CD4-positive, alpha-beta T cell treated with Interleukin-17A for 1 hour (primary cell): ENCODE measurements around the gene NCBP2.
A peak's percentile ranks its signal among the peaks of the same experiment; 100 is the strongest.

Experiments used
- DNase-seq: peaks from one replicate; pipeline ENCODE4 v3.0.0-alpha.2; 2020

The NCBP2 gene

GRCh38 chr3:196942226-196942914 is at the start of gene NCBP2:
TSS of gene NCBP2 (minus strand) at chr3:196942528. CDS start at chr3:196942503, 25 bp downstream.
- peak; percentile 99 for DNase-seq

- DNase-seq, result no peak
Observed at GRCh38 chr3:196991581-196992460, 49.5 kb upstream of the NCBP2 start.

- DNase-seq, result no peak
Observed at GRCh38 chr3:196990601-196991007, 48.3 kb upstream of the NCBP2 start.

GRCh38 chr3:196989721-196990262 is 47.5 kb upstream of the NCBP2 start:
- DNase-seq, result no peak

- no peak for DNase-seq
Observed at GRCh38 chr3:196988241-196989029, 46.1 kb upstream of the NCBP2 start.

- DNase-seq, result no peak
Observed at GRCh38 chr3:196987022-196987421, 44.7 kb upstream of the NCBP2 start.

- no peak for DNase-seq
Observed at GRCh38 chr3:196985954-196986885, 43.9 kb upstream of the NCBP2 start.

GRCh38 chr3:196985298-196985697 is 43.0 kb upstream of the NCBP2 start:
- no peak for DNase-seq

GRCh38 chr3:196983186-196983585 is 40.9 kb upstream of the NCBP2 start:
- no peak for DNase-seq

- DNase-seq, result no peak
Observed at GRCh38 chr3:196981657-196982056, 39.3 kb upstream of the NCBP2 start.

GRCh38 chr3:196979545-196979944 is 37.2 kb upstream of the NCBP2 start:
- no peak for DNase-seq

GRCh38 chr3:196976941-196977340 is 34.6 kb upstream of the NCBP2 start:
- DNase-seq, result no peak

- no peak for DNase-seq
Observed at GRCh38 chr3:196975349-196975748, 33.0 kb upstream of the NCBP2 start.

GRCh38 chr3:196974661-196975060 is 32.3 kb upstream of the NCBP2 start:
- no peak for DNase-seq

- no peak for DNase-seq
Observed at GRCh38 chr3:196971094-196971698, 28.9 kb upstream of the NCBP2 start.

- DNase-seq, result no peak
Observed at GRCh38 chr3:196970547-196971093, 28.3 kb upstream of the NCBP2 start.

GRCh38 chr3:196969660-196970546 is 27.6 kb upstream of the NCBP2 start:
- peak; percentile 66 for DNase-seq

GRCh38 chr3:196969134-196969659 is 26.9 kb upstream of the NCBP2 start:
- peak; percentile 34 for DNase-seq

GRCh38 chr3:196968233-196969133 is 26.2 kb upstream of the NCBP2 start, which contains the start of gene PIGZ:
TSS of gene PIGZ (minus strand) at chr3:196968833. CDS start at chr3:196952031, 16,802 bp downstream.
- peak; percentile 9 for DNase-seq
